Prostate gland (tissue), 2 donors: Measurements from ENCODE around the gene FZD10. TPM values are rescaled to one million over a fixed set of nuclear protein-coding genes. Genes with fewer than 3 reads are reported as not detected.

Experiments
- DNase-seq: peaks from one replicate; pipeline ENCODE4 v3.0.0-alpha.2; 2019; ENCODE audit warnings: low spot score
- H3K27ac ChIP-seq, 2 donors: fragments of 200-600 bp; sonication (generic); 2 replicates each; pipeline ENCODE4 v1.5.1; 2017 to 2019
- H3K27me3 ChIP-seq: fragments of 200-600 bp; sonication (generic); replicated peaks from 2 replicates; pipeline ENCODE4 v1.5.1; 2019; ENCODE audit not compliant: insufficient read depth
- H3K36me3 ChIP-seq, 2 donors: fragments of 200-600 bp; sonication (generic); 1 replicate in 1 of 2; 2 replicates in 1 of 2; pipeline versions ENCODE4 v1.5.1 to v1.8.1; 2017 to 2019
- H3K4me1 ChIP-seq: fragments of 200-600 bp; sonication (generic); replicated peaks from 2 replicates; pipeline ENCODE4 v1.5.1; 2019
- H3K4me3 ChIP-seq, 2 donors: fragments of 200-600 bp; sonication (generic); 2 replicates each; pipeline ENCODE4 v1.5.1; 2017 to 2019
- H3K9me3 ChIP-seq: fragments of 200-600 bp; sonication (generic); 2 replicates; pipeline ENCODE4 v1.5.1; 2017
- CTCF ChIP-seq, 4 experiments: fragments of 200-600 bp in 2 of 4; fragments of 450-650 bp in 2 of 4; sonication (generic) in 2 of 4; IDR thresholded peaks; 1 replicate in 3 of 4; 2 replicates in 1 of 4; pipeline ENCODE4 v1.5.1; 2016 to 2019; ENCODE audit warnings: antibody characterized with exemption in 4 of 4, mild to moderate bottlenecking in 2 of 4, moderate library complexity in 2 of 4
- POLR2A ChIP-seq: fragments of 450-650 bp; IDR thresholded peaks from one replicate; pipeline ENCODE4 v1.6.1; 2016; ENCODE audit warnings: antibody characterized with exemption, mild to moderate bottlenecking
- POLR2AphosphoS5 ChIP-seq: sonication (generic); formaldehyde crosslinking; IDR thresholded peaks from one replicate; pipeline ENCODE4 v1.6.1; 2017; ENCODE audit warnings: antibody characterized with exemption
- WGBS: methylation state at CpG from one replicate; pipeline ENCODE4 v1.1.5; 2018; 5-methylcytosine and 5-hydroxymethylcytosine counted together
- intact Hi-C: fragments of 100-400 bp; cut with DNase I; formaldehyde crosslinking; loops from one replicate; pipeline ENCODE4 v1.14.2; 2022
- total RNA-seq, 2 donors: library from RNA; depleted of rRNA; stranded (reverse); fragments of >200 nt; gene quantifications; one replicate each; pipeline ENCODE4 v1.1.0, GENCODE V29; 2016

FZD10 gene
- total RNA-seq, 2 donors from 2014 or later = 1.5 to 11.8 TPM

- no peak for DNase-seq
Measured at GRCh38 chr12:130126023-130126432, 36.2 kb upstream of the FZD10 start.

GRCh38 chr12:130127532-130127911, 34.7 kb upstream of the FZD10 start:
- Histone ChIP-seq H3K27me3 (no peaks in the 10 kb centered on the region), H3K36me3 (no peaks in the 10 kb centered on the region), H3K4me3 (no peak overlapping the region), H3K4me1 (no peaks in the 10 kb centered on the region), H3K9me3 (no peaks in the 10 kb centered on the region), H3K27ac (peak overlapping the region; percentile 66 to 69)
- DNase-seq = no peak
- intact Hi-C loops = no loop called here
- 49% methylated on average over 3 of the region's 3 CpGs for WGBS
- TF ChIP-seq POLR2AphosphoS5 (no peak), CTCF (IDR thresholded peaks at IDR 0.05) (no peak), POLR2A (no peak)

More at GRCh38 chr12:130126023-130126432, 36.2 kb upstream of the FZD10 start:
- no peaks in the 10 kb centered on the region for H3K4me1 ChIP-seq
- 52% methylated on average over 7 of the region's 13 CpGs for whole genome bisulfite sequencing
- TF ChIP-seq POLR2AphosphoS5 (no peak), CTCF (IDR thresholded peaks at IDR 0.05) (no peak), POLR2A (peak; percentile 38)
- intact Hi-C loops = no loop called here
- H3K27me3 ChIP-seq = no peaks in the 10 kb centered on the region
- no peaks in the 10 kb centered on the region for H3K36me3 ChIP-seq
- H3K27ac ChIP-seq = no peak overlapping the region
- H3K9me3 ChIP-seq = no peaks in the 10 kb centered on the region
- no peak overlapping the region for H3K4me3 ChIP-seq

GRCh38 chr12:130127912-130128789, 34.1 kb upstream of the FZD10 start:
- 16% methylated on average over 21 of the region's 21 CpGs for WGBS
- peak; percentile 40 for DNase-seq

GRCh38 chr12:130128790-130129735, 33.2 kb upstream of the FZD10 start:
- no peaks in the 10 kb centered on the region for H3K9me3 ChIP-seq
- H3K4me3 ChIP-seq = no peak overlapping the region
- H3K36me3 ChIP-seq = no peaks in the 10 kb centered on the region
- H3K4me1 ChIP-seq = no peaks in the 10 kb centered on the region
- DNase-seq = no peak
- intact Hi-C loops = no loop called here
- TF ChIP-seq POLR2AphosphoS5 (no peak), CTCF (IDR thresholded peaks at IDR 0.05) (no peak), POLR2A (no peak)
- WGBS = 59% methylated on average over 15 of the region's 15 CpGs
- no peaks in the 10 kb centered on the region for H3K27me3 ChIP-seq
- H3K27ac ChIP-seq = peak overlapping the region; percentile 66 to 69

More at GRCh38 chr12:130127912-130128789, 34.1 kb upstream of the FZD10 start:
- no peaks in the 10 kb centered on the region for H3K36me3 ChIP-seq
- H3K9me3 ChIP-seq = no peaks in the 10 kb centered on the region
- intact Hi-C loops = no loop called here
- H3K4me3 ChIP-seq = no peak overlapping the region
- H3K4me1 ChIP-seq = no peaks in the 10 kb centered on the region
- H3K27ac ChIP-seq = peak overlapping the region; percentile 66 to 69
- no peaks in the 10 kb centered on the region for H3K27me3 ChIP-seq
- peak; percentile 46 for TF ChIP-seq POLR2AphosphoS5
- no peak for TF ChIP-seq POLR2A

GRCh38 chr12:130130346-130130745, 31.9 kb upstream of the FZD10 start:
- Histone ChIP-seq H3K9me3 (no peaks in the 10 kb centered on the region), H3K36me3 (no peaks in the 10 kb centered on the region), H3K27ac (no peak overlapping the region), H3K4me3 (no peak overlapping the region), H3K4me1 (no peaks in the 10 kb centered on the region), H3K27me3 (no peaks in the 10 kb centered on the region)
- no peak for DNase-seq
- no peak for TF ChIP-seq POLR2AphosphoS5
- TF ChIP-seq CTCF (IDR thresholded peaks at IDR 0.05) = no peak
- no peak for TF ChIP-seq POLR2A
- intact Hi-C loops = no loop called here
- 51% methylated on average over 6 of the region's 6 CpGs for WGBS
